Muscle of arm (tissue), 14 donors: ENCODE data around the gene MBIP. TPM values are rescaled to one million over a fixed set of nuclear protein-coding genes. Genes with fewer than 3 reads are reported as not detected.
A peak's percentile ranks its signal among the peaks of the same experiment; 100 is the strongest.
"Not testable (repeated sequence)": the region's sequence is repeated elsewhere in the genome, so short reads cannot be mapped to it uniquely, and the experiment has no call there.

Experiments used
- DNase-seq: peaks from one replicate; pipeline ENCODE4 v3.0.0-alpha.2; 2013
- long read RNA-seq, 11 donors: transcript quantifications; one replicate each; lab custom pipeline, GENCODE V29; 2026
- polyA plus RNA-seq, 12 donors: library from polyadenylated mRNA; unstranded; fragments of 120-200 nt; gene quantifications; one replicate each; pipeline ENCODE4 v1.2.1, GENCODE V29; 2013; ENCODE audit not compliant: insufficient read length in 12 of 12

The MBIP gene
- 10 to 100 TPM in 11 of 12 donors, not detected in 1; 19.6 to 40.5 (median 31.7) TPM for polyA plus RNA-seq
- long read RNA-seq, donor 1, transcript MBIP-203 (9 exons, 1,648 nt) = major isoform, 12 of 17 reads
- long read RNA-seq, donor 1, partial matches to known transcripts = 0 of 17 reads
- long read RNA-seq, donor 1, other reads (novel, unspliced or antisense) = 0 of 17 reads
- long read RNA-seq, donor 2, transcript MBIP-203 (9 exons, 1,648 nt) = major isoform, 18 of 21 reads
- long read RNA-seq, donor 2, partial matches to known transcripts = 0 of 21 reads
- long read RNA-seq, donor 2, other reads (novel, unspliced or antisense) = 0 of 21 reads
- long read RNA-seq, donor 3, transcript MBIP-203 (9 exons, 1,648 nt) = major isoform, 7 of 7 reads
- long read RNA-seq, donor 3, partial matches to known transcripts = 0 of 7 reads
- long read RNA-seq, donor 3, other reads (novel, unspliced or antisense) = 0 of 7 reads
- long read RNA-seq, donor 4, partial matches to known transcripts = 0 of 4 reads
- long read RNA-seq, donor 4, other reads (novel, unspliced or antisense) = 0 of 4 reads
- long read RNA-seq, donor 5, transcript MBIP-203 (9 exons, 1,648 nt) = major isoform, 13 of 17 reads
- long read RNA-seq, donor 5, partial matches to known transcripts = 0 of 17 reads
- long read RNA-seq, donor 5, other reads (novel, unspliced or antisense) = 0 of 17 reads
- long read RNA-seq, donor 6, transcript MBIP-203 (9 exons, 1,648 nt) = major isoform, 6 of 9 reads
- long read RNA-seq, donor 6, partial matches to known transcripts = 0 of 9 reads
- long read RNA-seq, donor 6, other reads (novel, unspliced or antisense) = 0 of 9 reads
- long read RNA-seq, donor 7, transcript MBIP-203 (9 exons, 1,648 nt) = major isoform, 8 of 9 reads
- long read RNA-seq, donor 7, partial matches to known transcripts = 0 of 9 reads
- long read RNA-seq, donor 7, other reads (novel, unspliced or antisense) = 0 of 9 reads
- long read RNA-seq, donor 8, partial matches to known transcripts = 0 of 5 reads
- long read RNA-seq, donor 8, other reads (novel, unspliced or antisense) = 0 of 5 reads
- long read RNA-seq, donor 9, transcript MBIP-203 (9 exons, 1,648 nt) = major isoform, 5 of 6 reads
- long read RNA-seq, donor 9, partial matches to known transcripts = 0 of 6 reads
- long read RNA-seq, donor 9, other reads (novel, unspliced or antisense) = 0 of 6 reads
- long read RNA-seq, donor 10, transcript MBIP-203 (9 exons, 1,648 nt) = major isoform, 5 of 6 reads
- long read RNA-seq, donor 10, partial matches to known transcripts = 0 of 6 reads
- long read RNA-seq, donor 10, other reads (novel, unspliced or antisense) = 0 of 6 reads
- long read RNA-seq, donor 11, transcript MBIP-203 (9 exons, 1,648 nt) = major isoform, 7 of 12 reads
- long read RNA-seq, donor 11, partial matches to known transcripts = 0 of 12 reads
- long read RNA-seq, donor 11, other reads (novel, unspliced or antisense) = 0 of 12 reads

- DNase-seq = peak; percentile 97
Measured at GRCh38 chr14:36320200-36320896, at the start of gene MBIP. Gene MBIP, minus strand, starts transcription at chr14:36320637. Its CDS starts 49 bp downstream, at chr14:36320588.

DNA sequence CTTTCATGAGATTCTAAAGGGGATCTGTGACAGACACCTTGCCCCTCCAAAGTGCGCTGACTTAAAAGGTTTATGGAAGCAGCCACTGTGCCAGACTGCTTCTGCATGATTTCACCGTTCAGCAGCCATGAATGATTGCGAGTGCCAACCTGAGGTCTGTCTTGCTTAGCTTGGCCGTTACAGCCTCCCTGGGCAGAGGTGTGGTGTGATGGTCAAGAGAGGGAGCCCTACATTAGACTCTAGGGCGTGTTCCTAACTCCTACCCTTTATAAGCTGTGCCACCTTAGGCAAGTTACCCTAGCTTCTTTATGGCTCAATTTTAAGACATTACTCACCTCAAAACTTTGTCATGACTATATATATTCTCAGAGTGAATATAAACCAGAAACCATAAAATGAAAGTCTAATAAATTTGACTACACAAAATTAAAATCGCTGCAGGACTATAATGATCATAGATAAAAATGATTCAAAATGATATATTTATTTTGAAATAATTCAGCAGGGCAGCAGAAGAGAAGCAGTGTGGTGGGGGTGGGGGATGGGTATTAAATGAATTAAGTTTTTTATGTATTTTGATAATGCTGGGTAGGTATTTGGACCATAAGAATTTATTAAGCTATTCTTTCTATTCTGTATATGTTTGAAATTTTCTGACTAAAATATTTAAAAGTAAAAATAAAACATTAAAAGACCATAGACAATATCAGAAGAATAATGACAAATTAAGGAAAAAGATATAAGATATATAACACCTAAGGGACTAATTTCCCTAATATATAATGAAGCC is 47.7 kb upstream of the MBIP start:
- DNase-seq = no peak

DNA sequence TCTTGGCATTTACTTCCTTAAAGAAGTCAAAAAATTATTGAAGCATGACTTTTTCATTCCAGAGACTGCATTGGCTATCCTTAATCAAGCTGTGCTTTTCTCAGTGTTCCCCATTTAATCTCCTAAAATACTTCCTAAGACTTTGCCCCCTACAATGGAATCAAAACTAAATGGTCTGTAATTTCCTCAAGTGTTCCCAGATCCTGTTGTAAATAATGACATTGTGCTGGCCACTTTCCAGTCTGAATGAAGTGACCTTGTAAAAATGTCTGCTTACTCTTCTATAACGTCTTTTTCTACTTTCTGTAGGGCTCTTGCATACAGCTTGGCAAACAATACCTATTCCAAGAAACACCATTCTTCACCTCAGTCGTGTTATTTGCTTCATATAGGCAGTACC is 45.3 kb upstream of the MBIP start:
- DNase-seq = no peak

GRCh38 chr14:36363704-36364103 is 43.3 kb upstream of the MBIP start:
- DNase-seq = no peak

GRCh38 chr14:36362648-36363047 is 42.2 kb upstream of the MBIP start:
- DNase-seq = no peak

GRCh38 chr14:36361210-36361853 is 40.9 kb upstream of the MBIP start:
- DNase-seq = no peak

DNA sequence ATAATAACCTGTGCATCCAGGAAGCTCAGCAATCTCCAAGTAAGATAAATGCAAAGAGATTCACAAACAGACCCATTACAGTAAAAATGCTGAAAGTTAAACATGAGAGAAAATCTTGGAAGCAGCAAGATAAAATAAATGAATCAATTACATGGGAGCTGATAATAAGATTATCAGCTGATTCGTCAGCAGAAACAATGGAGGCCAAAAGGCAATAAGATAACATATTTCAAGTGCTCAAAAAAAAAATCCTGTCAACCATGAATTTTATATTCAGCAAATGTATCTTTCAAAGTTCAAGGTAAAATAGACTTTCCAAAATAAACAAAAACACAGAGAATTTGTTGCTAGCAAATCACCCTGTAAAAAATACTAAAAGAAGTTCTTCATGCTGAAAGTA is 36.4 kb upstream of the MBIP start:
- DNase-seq = no peak

DNA sequence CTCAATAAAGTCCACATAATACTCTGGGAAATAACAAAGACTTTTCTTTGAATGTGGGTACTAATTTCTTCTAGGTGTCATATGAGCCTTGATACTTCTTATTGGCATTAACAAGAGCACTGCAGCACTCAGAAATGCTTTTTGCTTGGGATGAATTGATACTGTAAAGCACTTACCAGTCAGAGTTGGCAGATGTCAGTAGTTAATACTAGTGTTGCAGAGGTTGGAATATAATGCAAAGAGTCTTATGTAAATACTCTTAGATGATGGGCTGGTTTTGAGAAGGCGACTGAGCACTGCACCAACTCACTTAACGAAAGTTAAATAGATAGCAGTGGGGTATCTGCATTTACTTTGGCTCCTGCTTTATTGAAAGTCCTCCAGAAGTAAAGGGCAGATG is 25.6 kb upstream of the MBIP start:
- DNase-seq = no peak

DNA sequence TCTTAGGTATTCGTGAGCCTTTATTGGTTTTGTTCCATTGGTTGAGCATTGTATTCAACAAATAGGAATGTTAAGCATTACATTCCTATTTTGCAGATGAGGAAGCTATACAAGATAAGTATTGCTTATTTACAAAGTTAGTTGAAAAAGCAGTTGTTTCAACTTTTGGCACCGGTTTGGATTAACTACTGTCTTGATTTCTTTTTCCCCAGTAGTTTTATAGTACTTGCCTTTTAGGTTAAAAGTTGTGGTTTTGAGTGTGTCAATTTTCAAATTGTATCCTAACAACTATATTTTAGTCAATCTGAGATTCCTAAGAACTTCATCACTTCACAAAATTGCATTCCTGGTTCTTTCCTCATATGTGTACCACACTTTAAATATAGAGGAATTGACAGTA is 23.8 kb upstream of the MBIP start:
- DNase-seq = no peak

GRCh38 chr14:36341811-36342210 is 21.4 kb upstream of the MBIP start:
- not testable (repeated sequence) for DNase-seq

DNA sequence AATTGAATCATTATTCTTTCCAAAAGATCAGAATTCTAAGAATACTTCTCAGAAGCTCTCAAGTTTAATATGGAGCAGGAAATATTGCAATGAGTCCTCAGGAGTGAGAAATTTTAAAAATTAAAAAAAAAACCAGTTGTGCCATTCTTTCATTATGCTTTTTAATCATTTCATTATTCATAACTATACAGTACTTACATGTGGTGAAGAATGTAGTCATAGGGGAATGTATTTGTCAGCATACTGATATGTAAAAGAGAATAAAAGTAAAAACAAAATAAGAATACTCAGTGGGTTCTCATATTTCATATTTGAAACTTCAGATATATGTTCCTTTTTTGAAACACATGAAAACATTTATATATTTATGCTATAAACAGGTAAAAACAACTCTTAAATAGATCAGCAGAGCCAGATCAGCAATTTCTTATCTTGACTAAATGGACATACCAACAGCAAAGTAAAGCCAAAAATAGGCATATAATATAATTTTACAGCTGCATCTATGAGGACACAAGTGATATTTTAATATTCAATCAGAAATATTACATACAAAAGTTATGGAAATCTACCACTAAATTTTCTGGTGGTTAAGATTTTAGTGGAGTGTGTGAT is 19.9 kb upstream of the MBIP start:
- no peak for DNase-seq

- DNase-seq = no peak
Measured at GRCh38 chr14:36339816-36340215, 19.4 kb upstream of the MBIP start.

- no peak for DNase-seq
Measured at GRCh38 chr14:36333119-36333518, 12.7 kb upstream of the MBIP start.

DNA sequence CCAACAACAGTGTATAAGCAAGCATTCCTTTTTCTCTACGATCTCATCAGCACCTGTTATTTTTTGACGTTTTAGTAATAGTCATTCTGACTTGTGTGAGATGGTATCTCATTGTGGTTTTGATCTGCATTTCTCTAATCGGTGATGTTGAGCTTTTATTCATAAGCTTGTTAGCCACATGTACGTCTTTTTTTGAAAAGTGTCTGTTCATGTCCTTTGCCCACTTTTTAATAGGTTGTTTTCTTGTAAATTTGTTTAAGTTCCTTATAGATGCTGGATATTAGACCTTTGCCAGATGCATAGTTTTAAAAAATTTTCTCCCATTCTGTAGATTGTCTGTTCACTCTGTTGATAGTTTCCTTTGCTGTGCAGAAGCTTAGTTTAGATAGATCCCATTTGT is 7.1 kb upstream of the MBIP start:
- not testable (repeated sequence) for DNase-seq

DNA sequence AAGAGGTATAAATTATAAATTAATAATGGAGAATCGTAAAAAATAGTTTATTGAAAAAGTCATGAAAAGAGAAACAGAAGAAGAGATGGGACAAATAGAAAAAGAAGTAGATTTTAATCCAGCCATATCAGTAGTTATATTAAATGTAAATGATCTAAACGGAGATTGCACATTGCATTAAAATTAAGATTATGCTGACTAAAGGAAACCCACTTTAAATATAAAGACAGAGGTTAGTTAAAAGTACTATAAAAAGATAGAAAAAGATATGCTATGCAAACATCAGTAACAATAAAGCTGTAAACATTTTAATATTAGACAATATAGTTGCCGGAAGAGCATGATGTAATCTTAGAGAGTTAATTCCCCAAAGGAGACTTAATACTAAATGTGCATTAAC is 5.4 kb upstream of the MBIP start:
- DNase-seq = no peak

DNA sequence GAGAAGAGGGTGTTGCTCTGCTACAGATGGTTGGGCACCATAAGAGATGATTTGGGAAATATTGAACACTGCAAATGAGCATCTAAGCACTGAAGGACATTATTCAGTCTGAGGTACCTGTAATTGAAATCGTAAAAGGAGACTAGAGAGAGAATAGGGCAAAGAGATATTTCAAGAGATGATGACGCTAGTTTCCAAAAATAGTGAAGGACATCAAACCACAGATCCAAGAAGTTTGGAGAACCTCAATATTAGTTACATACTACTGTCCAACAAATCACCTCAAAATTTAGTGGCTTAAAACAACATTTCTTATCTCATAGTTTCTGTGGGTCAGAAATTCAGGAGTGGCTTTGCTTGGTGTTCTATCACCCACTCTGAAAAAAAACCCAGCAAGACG is 4.5 kb upstream of the MBIP start:
- no peak for DNase-seq

DNA sequence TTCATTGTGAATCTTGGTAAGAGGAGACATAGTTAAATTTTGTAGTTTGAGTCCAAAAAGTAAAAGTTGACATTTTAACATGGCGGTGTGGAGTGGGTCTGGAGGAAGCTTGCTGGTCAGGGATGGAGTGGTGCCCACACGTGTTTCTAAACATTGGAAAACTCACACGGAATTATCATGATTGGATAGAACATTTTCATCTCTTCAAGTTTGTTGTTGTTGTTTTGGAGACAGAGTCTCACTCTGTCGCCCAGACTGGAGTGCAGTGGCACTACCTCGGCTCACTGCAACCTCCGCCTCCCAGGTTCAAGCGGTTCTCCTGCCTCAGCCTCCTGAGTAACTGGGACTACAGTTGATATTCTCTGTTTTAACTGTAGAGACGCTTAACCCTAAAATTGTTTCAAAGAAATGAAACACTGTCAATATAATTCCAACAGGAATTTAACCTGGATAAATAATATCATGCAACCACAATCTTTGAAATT is 502 bp upstream of the MBIP start:
- no peak for DNase-seq

DNA sequence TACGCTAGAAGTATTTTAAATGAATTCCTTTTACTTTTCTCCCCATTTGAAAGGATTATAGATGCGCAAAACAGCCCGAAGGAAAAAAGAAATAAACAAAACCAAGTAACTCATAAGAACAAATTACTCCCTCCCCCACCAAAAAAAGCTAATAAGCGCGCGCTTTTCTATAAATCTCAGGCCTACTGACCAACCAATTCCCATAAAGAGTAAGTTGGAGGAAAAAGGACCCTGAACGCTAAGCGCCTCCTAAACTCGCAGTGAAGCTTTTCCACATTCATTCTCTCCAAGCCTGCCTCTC is 588 bp downstream of the MBIP start:
- DNase-seq = no peak

GRCh38 chr14:36317650-36318049 is 2.8 kb downstream of the MBIP start:
- no peak for DNase-seq
